Erythroblast (primary cell): ENCODE results near the gene MT1X.

Experiments used
- GATA1 ChIP-seq: IDR thresholded peaks from 2 replicates; pipeline ENCODE4 v1.6.1; 2011; ENCODE audit warnings: low read depth, mild to moderate bottlenecking, control low read depth, low read length, moderate library complexity
- POLR2A ChIP-seq: IDR thresholded peaks from 2 replicates; pipeline ENCODE4 v1.6.1; 2011; ENCODE audit warnings: mild to moderate bottlenecking, low read length

- no peak for TF ChIP-seq POLR2A
- TF ChIP-seq GATA1, result no peak
Observed at GRCh38 chr16:56658327-56658875, 23.9 kb upstream of the MT1X start.
